ENCODE measurements around the gene SMCO4.

Gene SMCO4

DNA sequence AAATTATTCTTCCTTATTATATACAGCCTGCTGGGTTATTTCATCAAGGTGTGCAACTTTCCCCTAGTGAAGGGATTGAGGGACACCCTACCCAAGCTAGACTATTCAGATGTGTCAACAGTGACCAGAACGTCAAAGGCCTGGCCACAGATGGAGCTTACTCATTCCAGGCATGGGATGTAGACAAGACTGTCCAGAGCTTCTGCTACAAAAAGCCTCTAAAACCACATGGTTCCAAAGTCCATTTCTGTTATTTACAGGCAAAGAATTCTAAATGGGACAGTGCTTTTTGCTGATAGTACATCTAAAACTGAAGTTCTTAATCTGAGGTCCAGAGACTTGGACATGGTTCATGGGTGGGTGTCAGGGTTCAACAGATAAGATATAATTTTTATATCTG is 9.7 kb upstream of the SMCO4 start:
- Histone ChIP-seq H3K27me3 (ENCODE audit: control insufficient read depth, insufficient read depth, low read length) (no peaks in the 10 kb centered on the region), H3K9me3 (ENCODE audit: control insufficient read depth, low read depth, low read length) (no peaks in the 10 kb centered on the region), H3K4me3 (ENCODE audit: low read length) (no peak overlapping the region), H3K27ac (ENCODE audit: low read length) (no peak overlapping the region), H3K36me3 (ENCODE audit: control insufficient read depth, low read depth, low read length) (no peaks in the 10 kb centered on the region), H3K4me1 (ENCODE audit: control insufficient read depth, low read depth, low read length) (no peaks in the 10 kb centered on the region), H3K9ac (ENCODE audit: low read length) (no peak overlapping the region)

DNA sequence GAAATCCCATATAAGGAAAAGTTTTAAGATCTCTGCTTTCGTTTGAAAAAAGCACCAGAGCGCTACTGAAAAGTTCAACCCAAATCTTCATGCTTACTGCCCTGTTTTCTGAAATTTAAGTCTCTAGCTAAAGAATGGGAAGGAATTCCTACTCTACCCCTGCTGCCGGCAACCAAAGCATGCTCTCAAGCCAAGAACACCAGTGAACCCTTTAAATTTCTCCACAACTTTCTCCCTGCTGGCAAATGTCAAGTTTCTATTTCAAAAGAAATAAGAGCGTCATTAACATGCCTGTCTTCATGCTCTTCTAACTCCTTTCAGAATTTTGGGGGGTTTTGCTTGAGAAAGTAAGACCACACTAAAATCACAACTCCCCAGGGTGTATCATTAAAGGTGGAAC is 6.8 kb upstream of the SMCO4 start:
- Histone ChIP-seq H3K4me1 (ENCODE audit: control insufficient read depth, low read depth, low read length) (peaks cover 12% of the 10 kb centered on the region), H3K9ac (ENCODE audit: low read length) (no peak overlapping the region), H3K4me3 (ENCODE audit: low read length) (no peak overlapping the region), H3K9me3 (ENCODE audit: control insufficient read depth, low read depth, low read length) (no peaks in the 10 kb centered on the region), H3K27ac (ENCODE audit: low read length) (no peak overlapping the region), H3K27me3 (ENCODE audit: control insufficient read depth, insufficient read depth, low read length) (no peaks in the 10 kb centered on the region), H3K36me3 (ENCODE audit: control insufficient read depth, low read depth, low read length) (no peaks in the 10 kb centered on the region)

DNA sequence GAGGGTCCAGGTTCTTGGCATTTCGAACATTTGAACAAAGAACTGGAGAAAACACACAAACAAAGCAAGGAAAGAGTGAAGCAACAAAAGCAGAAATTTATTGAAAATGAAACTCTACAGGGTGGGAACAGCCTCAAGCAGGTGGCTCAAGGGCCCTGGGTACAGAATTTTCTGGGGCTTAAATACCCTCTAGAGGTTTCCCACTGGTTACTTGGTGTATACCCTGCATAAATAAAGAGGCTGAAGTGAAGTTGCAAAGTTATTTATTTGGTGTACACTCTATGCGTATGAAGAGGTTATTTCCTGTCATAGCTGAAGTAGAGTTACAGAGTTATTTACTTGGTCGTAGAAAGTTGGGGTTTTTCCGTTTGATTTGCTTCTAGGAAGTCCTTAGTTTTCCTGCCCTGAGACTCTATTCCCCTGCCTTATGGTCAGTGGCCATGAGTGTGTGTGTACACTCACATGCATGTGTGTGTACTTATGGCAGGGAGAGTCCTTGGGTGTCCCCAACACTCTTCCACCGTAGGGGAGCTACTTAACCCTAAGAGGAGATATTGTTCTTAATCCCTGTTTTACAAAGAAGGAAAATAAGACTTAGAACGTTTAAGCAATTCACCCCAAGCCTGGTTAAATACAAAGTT is 5.6 kb upstream of the SMCO4 start:
- Histone ChIP-seq H3K9ac (ENCODE audit: low read length) (no peak overlapping the region), H3K4me3 (ENCODE audit: low read length) (no peak overlapping the region)

DNA sequence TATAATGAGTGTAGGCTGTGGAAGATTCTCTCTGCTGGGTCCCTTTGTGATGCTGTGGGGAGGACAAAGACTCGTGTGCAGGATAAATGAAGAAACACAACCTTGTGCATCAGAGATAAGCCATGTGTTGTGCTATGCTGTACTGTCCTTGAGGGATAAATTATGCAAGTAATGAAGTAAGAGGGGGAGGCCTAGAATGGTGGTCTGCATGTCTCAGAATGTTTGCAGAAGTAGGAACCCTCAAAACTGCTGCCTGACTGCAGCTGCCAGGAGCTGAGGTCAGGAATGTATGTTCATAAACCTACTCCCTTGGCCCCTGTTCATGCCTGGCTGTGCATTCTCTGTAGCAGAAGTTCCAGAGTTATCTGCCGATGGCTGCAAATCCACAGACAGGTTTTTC is 4.6 kb upstream of the SMCO4 start:
- H3K4me3 ChIP-seq (ENCODE audit: low read length), result no peak overlapping the region
- H3K4me1 ChIP-seq (ENCODE audit: control insufficient read depth, low read depth, low read length), result peaks cover 23% of the 10 kb centered on the region
- no peaks in the 10 kb centered on the region for H3K9me3 ChIP-seq (ENCODE audit: control insufficient read depth, low read depth, low read length)
- no peak overlapping the region for H3K27ac ChIP-seq (ENCODE audit: low read length)
- H3K9ac ChIP-seq (ENCODE audit: low read length), result no peak overlapping the region
- no peaks in the 10 kb centered on the region for H3K27me3 ChIP-seq (ENCODE audit: control insufficient read depth, insufficient read depth, low read length)
- H3K36me3 ChIP-seq (ENCODE audit: control insufficient read depth, low read depth, low read length), result no peaks in the 10 kb centered on the region

More for the DNA sequence above, 5.6 kb upstream of the SMCO4 start:
- Histone ChIP-seq H3K27me3 (ENCODE audit: control insufficient read depth, insufficient read depth, low read length) (no peaks in the 10 kb centered on the region), H3K27ac (ENCODE audit: low read length) (no peak overlapping the region), H3K36me3 (ENCODE audit: control insufficient read depth, low read depth, low read length) (no peaks in the 10 kb centered on the region), H3K9me3 (ENCODE audit: control insufficient read depth, low read depth, low read length) (no peaks in the 10 kb centered on the region), H3K4me1 (ENCODE audit: control insufficient read depth, low read depth, low read length) (peaks cover 19% of the 10 kb centered on the region)

DNA sequence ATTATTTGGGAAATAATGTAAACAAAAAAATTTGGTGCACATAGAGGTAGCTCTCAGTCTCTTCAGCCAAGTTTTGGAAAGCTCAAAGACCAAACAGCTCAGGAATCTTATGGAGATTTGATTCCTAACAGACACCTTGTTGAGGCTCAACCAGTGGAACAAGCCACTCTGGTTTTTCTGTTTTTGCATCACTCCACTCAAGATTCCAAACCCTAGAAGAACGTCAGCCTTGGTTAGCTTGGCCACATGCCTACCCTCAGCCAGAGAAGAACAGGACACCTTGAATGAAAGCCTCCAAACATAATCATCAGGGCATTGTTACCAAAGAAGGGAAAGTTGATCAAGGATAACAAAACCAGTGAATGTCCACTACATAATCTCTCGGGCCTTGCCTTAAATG is 3.8 kb upstream of the SMCO4 start:
- no peaks in the 10 kb centered on the region for H3K36me3 ChIP-seq (ENCODE audit: control insufficient read depth, low read depth, low read length)
- H3K9ac ChIP-seq (ENCODE audit: low read length), result no peak overlapping the region
- H3K4me1 ChIP-seq (ENCODE audit: control insufficient read depth, low read depth, low read length), result peaks cover 24% of the 10 kb centered on the region
- H3K4me3 ChIP-seq (ENCODE audit: low read length), result no peak overlapping the region
- no peak overlapping the region for H3K27ac ChIP-seq (ENCODE audit: low read length)
- H3K9me3 ChIP-seq (ENCODE audit: control insufficient read depth, low read depth, low read length), result no peaks in the 10 kb centered on the region
- H3K27me3 ChIP-seq (ENCODE audit: control insufficient read depth, insufficient read depth, low read length), result no peaks in the 10 kb centered on the region

DNA sequence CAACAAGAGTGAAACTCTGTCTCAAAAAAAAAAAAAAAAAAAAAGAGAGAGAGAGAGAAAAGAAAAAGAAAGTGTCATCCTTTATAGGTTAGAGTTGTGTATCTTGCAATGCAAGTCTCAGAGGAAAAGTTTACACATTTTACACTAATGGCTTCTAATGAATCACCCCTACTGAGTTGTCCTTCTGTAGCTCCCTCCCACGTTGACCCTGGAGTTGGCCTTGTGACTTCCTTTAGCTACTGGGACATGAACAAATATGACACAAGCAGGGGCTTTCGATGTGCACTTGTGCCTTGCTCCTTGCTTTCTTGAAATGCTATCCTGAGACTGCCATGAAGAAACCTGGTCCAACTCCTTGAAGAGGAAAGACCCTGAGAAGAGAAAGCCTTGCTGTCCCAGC is 2.4 kb upstream of the SMCO4 start:
- Histone ChIP-seq H3K9me3 (ENCODE audit: control insufficient read depth, low read depth, low read length) (no peaks in the 10 kb centered on the region), H3K27ac (ENCODE audit: low read length) (no peak overlapping the region), H3K4me1 (ENCODE audit: control insufficient read depth, low read depth, low read length) (peaks cover 28% of the 10 kb centered on the region), H3K27me3 (ENCODE audit: control insufficient read depth, insufficient read depth, low read length) (no peaks in the 10 kb centered on the region), H3K4me3 (ENCODE audit: low read length) (no peak overlapping the region), H3K9ac (ENCODE audit: low read length) (no peak overlapping the region), H3K36me3 (ENCODE audit: control insufficient read depth, low read depth, low read length) (no peaks in the 10 kb centered on the region)

DNA sequence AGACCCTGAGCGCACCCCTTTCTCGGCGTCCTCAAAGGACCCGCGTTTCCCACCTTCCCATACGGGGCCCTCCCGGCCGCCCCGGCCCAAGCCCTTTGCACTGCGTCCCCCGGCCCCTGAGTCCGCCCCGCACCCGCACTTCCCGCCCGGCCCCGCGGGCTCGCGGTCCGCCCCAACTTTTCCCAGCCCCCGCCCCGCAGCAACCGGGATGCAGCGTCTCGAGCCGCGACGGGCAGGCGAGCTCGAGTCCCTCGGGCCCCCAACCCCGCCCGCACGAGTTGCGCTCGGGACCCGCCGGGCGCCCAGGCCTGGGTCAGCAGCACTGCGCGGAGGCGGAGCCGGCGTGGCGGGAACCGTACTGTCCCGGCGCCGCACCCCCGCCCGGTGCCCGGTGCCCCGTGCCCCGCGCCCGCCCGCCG is 371 bp downstream of the SMCO4 start:
- Histone ChIP-seq H3K27ac (ENCODE audit: low read length) (no peak overlapping the region), H3K9me3 (ENCODE audit: control insufficient read depth, low read depth, low read length) (no peaks in the 10 kb centered on the region), H3K9ac (ENCODE audit: low read length) (peak overlapping the region; percentile 67), H3K36me3 (ENCODE audit: control insufficient read depth, low read depth, low read length) (no peaks in the 10 kb centered on the region), H3K4me1 (ENCODE audit: control insufficient read depth, low read depth, low read length) (peaks cover 34% of the 10 kb centered on the region), H3K4me3 (ENCODE audit: low read length) (peak overlapping the region; percentile 66), H3K27me3 (ENCODE audit: control insufficient read depth, insufficient read depth, low read length) (no peaks in the 10 kb centered on the region)

DNA sequence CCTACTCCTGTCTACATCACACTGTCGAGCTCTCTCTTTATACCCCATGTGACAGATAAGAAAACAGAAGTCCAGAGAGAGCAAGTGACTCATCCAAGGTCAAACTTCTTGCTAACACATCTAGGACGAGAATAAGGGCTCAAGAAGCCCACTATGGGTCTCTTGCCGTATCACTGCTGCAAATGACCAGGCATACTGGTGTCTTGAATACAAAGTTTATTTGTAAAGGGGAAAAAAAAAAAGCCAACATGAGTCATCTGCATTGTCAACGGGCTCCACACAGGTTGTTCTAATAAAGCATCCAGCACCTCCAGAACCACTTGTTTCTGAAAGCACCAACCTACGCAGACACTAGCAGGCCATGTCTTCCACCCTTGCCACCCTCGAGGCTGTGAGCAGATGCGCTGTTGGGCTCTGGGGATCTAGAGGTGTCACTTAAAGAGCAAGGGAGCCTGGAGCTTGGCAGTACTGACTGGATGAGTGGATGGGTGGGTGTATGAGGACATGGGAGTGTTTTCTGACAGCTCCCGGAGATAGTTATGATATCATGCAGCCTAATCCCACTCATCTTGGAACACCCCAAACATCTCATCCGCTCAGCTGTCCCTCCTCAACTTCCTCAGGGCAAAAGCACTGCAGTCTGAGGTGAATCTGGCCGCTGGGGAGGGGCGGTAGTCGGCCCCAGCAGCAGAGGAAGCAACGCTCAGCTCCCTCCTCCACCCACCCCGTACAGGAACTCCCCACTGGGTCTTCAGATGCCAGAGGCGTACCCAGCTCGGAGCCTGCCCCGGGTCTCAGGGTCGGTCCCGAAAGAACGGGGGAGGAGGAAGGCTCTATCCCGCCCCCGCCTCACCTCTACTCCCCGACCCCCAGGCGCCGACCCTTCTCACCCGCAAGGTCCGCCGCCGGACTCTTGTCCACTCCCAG is 1.0 kb downstream of the SMCO4 start:
- Histone ChIP-seq H3K36me3 (ENCODE audit: control insufficient read depth, low read depth, low read length) (no peaks in the 10 kb centered on the region), H3K4me3 (ENCODE audit: low read length) (peak overlapping the region; percentile 66), H3K27ac (ENCODE audit: low read length) (no peak overlapping the region), H3K4me1 (ENCODE audit: control insufficient read depth, low read depth, low read length) (peaks cover 38% of the 10 kb centered on the region), H3K9me3 (ENCODE audit: control insufficient read depth, low read depth, low read length) (no peaks in the 10 kb centered on the region), H3K27me3 (ENCODE audit: control insufficient read depth, insufficient read depth, low read length) (no peaks in the 10 kb centered on the region), H3K9ac (ENCODE audit: low read length) (peak overlapping the region; percentile 67)

DNA sequence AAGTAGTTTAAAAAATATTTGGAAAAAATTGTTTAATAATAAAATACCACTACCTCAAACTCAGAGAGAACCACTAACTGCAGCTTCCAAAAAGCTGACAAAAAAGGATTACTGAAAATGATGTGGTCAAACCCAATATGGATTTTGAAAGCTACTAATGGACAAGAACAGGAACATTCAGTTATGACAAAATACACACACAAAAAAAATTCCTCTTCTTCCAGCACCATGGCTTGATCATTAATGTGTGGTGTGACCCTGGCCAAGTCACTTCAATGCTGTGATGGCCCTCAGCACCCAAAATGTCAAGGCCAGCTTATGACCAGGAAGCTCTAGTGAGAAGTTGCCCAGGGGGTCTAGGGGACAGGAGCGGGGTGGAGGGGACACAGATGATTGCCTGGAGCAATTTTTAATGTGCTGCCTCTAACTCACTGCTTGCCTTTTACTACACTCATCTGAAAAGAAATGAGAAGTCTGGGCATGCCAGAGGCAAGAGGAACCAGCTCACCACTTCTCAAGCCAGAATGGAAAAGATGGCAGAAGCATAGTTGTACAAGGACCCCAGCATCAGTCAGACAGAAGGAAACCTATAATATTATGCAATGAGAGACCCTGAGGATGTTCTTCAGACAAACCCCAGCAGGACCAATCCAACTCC is 2.2 kb downstream of the SMCO4 start:
- Histone ChIP-seq H3K9ac (ENCODE audit: low read length) (no peak overlapping the region), H3K27ac (ENCODE audit: low read length) (no peak overlapping the region), H3K27me3 (ENCODE audit: control insufficient read depth, insufficient read depth, low read length) (no peaks in the 10 kb centered on the region), H3K4me1 (ENCODE audit: control insufficient read depth, low read depth, low read length) (peaks cover 42% of the 10 kb centered on the region), H3K9me3 (ENCODE audit: control insufficient read depth, low read depth, low read length) (no peaks in the 10 kb centered on the region), H3K4me3 (ENCODE audit: low read length) (no peak overlapping the region), H3K36me3 (ENCODE audit: control insufficient read depth, low read depth, low read length) (no peaks in the 10 kb centered on the region)

DNA sequence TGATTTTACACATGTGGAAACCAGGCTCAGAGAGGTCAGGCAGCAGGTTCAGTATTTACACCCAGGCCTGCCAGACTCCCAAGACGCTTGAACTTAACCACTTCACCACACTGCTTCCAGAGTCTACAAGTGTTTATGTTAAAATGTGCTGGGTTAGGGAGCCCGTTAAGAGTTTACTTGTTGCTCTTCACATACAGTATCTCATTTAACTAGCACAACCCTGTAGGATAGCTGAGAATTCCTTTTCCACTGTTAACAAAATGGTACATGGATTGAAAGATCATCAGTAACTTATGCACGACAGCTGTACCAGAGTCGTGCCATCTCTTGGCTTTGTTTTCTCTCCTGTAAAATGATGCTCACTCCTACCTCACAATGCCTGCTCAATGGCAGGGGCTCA is 2.9 kb downstream of the SMCO4 start:
- Histone ChIP-seq H3K27ac (ENCODE audit: low read length) (no peak overlapping the region), H3K9ac (ENCODE audit: low read length) (no peak overlapping the region), H3K4me3 (ENCODE audit: low read length) (no peak overlapping the region), H3K9me3 (ENCODE audit: control insufficient read depth, low read depth, low read length) (no peaks in the 10 kb centered on the region), H3K4me1 (ENCODE audit: control insufficient read depth, low read depth, low read length) (peaks cover 37% of the 10 kb centered on the region), H3K36me3 (ENCODE audit: control insufficient read depth, low read depth, low read length) (no peaks in the 10 kb centered on the region), H3K27me3 (ENCODE audit: control insufficient read depth, insufficient read depth, low read length) (no peaks in the 10 kb centered on the region)

DNA sequence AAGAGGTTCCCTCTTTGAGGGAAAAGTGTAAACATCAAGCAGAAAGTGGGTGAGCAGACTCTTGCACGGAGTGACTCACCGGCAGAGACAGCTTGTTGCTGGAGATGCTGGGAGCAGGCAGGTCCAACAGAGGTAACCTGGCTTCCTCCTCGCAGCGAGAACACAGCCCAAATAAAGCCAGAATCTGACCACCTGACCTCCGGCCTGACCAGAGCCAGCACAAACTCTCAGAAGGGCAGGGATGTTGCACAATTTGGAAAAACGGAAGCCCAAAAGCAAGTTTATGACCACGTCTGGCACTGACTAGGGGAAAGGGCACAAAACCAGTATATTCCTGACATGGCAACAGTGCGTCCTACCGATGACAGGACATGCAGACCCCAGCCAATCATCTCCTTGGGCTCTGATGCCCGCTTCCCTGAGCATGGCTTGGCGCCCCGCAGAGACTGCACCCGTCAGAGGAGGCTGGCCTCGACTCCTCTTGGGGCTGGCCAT is 5.4 kb downstream of the SMCO4 start:
- no peak overlapping the region for H3K4me3 ChIP-seq (ENCODE audit: low read length)

More for the DNA sequence above, 5.4 kb downstream of the SMCO4 start:
- no peaks in the 10 kb centered on the region for H3K36me3 ChIP-seq (ENCODE audit: control insufficient read depth, low read depth, low read length)
- H3K9me3 ChIP-seq (ENCODE audit: control insufficient read depth, low read depth, low read length), result no peaks in the 10 kb centered on the region
- H3K4me1 ChIP-seq (ENCODE audit: control insufficient read depth, low read depth, low read length), result peaks cover 26% of the 10 kb centered on the region
- H3K27ac ChIP-seq (ENCODE audit: low read length), result no peak overlapping the region
- no peak overlapping the region for H3K9ac ChIP-seq (ENCODE audit: low read length)
- H3K27me3 ChIP-seq (ENCODE audit: control insufficient read depth, insufficient read depth, low read length), result no peaks in the 10 kb centered on the region
